Gastroesophageal sphincter (tissue), 3 donors: ENCODE measurements around the gene CHI3L1.

Experiments
- CTCF ChIP-seq, 4 experiments: fragments of 200-600 bp in 2 of 4; fragments of 450-650 bp in 2 of 4; sonication (generic) in 1 of 4; IDR thresholded peaks; one replicate each; pipeline ENCODE4 v1.5.1; 2017 to 2019; ENCODE audit warnings: antibody characterized with exemption in 4 of 4, mild to moderate bottlenecking in 2 of 4, moderate library complexity in 2 of 4
- POLR2A ChIP-seq, 2 donors: fragments of 450-650 bp; IDR thresholded peaks; one replicate each; pipeline ENCODE4 v1.6.1; 2017; ENCODE audit warnings: antibody characterized with exemption in 2 of 2, mild to moderate bottlenecking in 2 of 2, moderate library complexity in 1 of 2

DNA sequence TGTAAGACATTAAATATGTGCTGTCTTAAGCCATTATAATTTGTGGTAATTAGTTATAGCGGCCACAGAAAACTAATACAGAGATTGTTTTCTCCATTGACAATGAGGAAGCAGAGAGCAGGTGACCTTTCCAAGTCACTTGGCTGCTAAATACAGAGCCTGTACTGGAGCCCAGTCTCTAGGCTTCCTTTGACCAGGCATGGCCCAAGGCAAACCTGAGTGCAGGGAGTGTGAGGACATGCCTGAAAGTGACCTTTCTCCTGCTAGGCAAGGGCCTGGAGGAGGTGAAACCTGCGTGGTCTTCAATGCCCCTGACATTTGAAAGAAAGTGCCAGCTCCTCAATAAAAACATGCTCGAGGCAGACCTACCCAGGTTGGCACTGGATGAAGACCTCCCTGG, 12.5 kb upstream of the CHI3L1 start:
- TF ChIP-seq POLR2A (IDR thresholded peaks at IDR 0.05) = no peak
- no peak for TF ChIP-seq CTCF (IDR thresholded peaks at IDR 0.05)
